Midbrain (tissue), 1 donor: Measurements from ENCODE around the gene ROBO1.
"Not testable (repeated sequence)": the region's sequence is repeated elsewhere in the genome, so short reads cannot be mapped to it uniquely, and the experiment has no call there.

Source experiments
- DNase-seq: peaks from one replicate; lab custom pipeline; 2025; lab: John Stamatoyannopoulos, UW

The ROBO1 gene

DNA sequence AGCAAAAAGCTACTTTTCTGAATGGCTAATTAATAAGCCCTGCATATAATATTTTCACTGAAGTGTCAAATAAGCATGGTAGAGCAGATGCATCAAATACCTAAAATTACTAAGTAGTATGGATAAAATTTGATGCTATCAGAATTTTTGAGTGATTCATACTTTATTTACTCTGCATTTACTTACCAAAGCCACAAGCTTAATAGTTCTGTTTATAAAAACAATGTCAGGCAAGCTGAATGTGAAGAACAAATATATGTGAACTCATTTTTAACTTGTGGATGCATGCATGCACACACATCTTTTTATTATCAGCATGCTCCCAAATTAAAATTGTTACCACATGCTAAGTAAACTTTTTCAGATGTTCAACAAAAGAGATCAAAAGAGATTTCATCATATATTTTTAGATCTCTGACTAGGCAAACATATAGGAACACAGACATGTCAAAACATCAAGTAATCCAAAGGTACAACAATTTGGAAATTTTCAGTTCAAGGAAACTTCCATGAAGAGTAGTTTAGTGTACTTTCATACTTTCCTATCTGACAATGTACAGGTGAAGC is 969.4 kb downstream of the ROBO1 start:
- DNase-seq: no peak

GRCh38 chr3:78794431-78794830 is 973.4 kb downstream of the ROBO1 start:
- no peak for DNase-seq

- DNase-seq: no peak
Measured at GRCh38 chr3:78792733-78793132, 975.1 kb downstream of the ROBO1 start.

- DNase-seq: no peak
Measured at GRCh38 chr3:78792212-78792611, 975.6 kb downstream of the ROBO1 start.

DNA sequence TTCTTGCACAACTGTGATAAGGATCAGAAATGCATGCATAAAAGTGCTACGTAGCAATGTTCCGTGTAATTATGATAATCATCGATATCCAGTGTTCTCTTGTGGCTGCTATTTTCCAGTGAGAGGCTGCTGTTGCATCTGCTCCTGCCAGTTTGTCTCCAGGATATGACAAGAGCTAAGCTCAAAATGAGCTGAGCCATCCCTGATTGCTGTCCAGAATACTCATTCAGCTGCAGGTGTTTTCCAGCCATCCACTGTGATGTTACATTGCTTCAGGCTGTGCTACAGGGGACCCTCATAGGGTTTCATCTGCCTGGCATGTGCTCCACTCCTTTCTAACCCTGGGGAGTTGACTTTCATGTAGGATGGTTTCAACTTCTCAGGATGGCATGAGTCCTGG is 976.0 kb downstream of the ROBO1 start:
- DNase-seq: no peak

DNA sequence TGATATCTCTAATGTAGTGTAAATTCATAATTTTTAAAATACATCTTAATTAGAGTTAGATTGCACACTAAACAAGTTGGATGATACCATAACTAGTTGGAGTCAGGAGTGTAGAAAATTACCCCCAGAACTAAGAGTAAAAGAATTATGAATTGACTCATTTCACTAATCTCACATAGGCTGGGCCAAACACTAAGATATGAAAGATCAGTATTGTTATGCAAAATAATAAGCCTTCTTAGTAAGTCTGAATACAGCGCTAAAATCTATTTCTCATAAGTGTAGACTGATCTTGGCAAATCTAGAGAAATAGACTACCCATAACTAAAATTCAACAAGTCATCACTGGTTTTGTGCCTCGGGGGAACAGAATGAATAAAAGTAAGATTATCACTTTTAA is 979.0 kb downstream of the ROBO1 start:
- no peak for DNase-seq

- no peak for DNase-seq
Measured at GRCh38 chr3:78785004-78785403, 982.8 kb downstream of the ROBO1 start.

- DNase-seq: no peak
Measured at GRCh38 chr3:78781351-78781750, 986.4 kb downstream of the ROBO1 start.

DNA sequence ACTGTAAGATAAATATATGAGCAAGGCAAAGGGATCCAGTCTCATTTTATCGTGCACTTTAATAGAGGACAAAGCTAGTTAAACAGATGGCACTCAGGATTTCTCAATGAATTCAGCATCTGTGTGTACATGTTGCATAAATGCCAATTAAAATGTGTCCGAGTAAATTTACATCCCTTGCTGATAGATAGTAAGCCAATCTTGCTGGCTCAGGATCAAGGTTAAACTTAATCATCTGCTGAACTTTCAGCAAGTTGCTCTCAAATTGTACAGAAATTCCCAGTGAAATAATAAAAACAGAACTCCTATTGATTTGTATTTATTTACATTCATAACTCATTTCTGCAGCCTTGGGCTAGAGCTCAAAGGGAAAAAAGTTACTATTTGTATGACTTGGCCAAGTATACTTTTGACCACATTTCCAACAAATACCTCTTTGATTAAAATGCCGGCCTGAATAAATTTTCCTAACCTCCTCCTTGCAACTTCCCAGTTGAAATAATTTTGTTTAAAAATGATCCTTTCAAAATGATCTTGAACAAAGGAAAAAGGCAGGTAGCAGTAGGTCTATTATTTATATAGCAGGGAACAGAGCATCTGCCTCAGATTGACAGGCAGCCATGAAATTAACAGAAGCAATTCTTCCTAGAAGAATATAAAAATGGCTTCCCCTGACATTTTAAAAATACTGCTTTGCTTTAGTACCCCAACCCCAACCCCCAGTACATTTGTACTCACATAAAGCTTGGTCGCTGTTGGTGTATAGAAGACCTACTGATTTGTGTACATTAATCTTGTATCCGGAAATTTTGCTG is 1001.9 kb downstream of the ROBO1 start:
- DNase-seq: no peak

GRCh38 chr3:78764634-78765033 is 1003.2 kb downstream of the ROBO1 start:
- no peak for DNase-seq

GRCh38 chr3:78762121-78762520 is 1005.7 kb downstream of the ROBO1 start:
- DNase-seq: no peak

DNA sequence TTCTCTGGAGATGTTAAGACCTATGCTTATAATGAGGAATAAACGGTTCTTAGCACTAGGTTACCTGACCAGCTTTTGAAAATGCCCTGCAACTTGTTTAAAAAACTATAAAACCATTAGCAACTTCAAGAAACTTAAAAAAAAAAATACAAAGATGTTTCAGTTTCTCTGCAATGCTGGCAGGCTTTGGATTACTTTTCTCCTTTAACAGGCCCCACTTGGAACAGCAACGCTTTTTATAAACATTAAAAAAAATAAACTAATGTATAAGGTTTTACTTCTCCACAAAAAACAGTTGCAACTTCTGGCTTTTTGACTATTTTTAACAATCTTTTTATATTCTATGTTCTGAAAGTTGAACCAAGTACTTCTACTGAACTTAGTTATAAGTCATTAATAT is 1006.7 kb downstream of the ROBO1 start:
- no peak for DNase-seq

- DNase-seq: peak; percentile 40
Measured at GRCh38 chr3:78757731-78758130, 1010.1 kb downstream of the ROBO1 start.

DNA sequence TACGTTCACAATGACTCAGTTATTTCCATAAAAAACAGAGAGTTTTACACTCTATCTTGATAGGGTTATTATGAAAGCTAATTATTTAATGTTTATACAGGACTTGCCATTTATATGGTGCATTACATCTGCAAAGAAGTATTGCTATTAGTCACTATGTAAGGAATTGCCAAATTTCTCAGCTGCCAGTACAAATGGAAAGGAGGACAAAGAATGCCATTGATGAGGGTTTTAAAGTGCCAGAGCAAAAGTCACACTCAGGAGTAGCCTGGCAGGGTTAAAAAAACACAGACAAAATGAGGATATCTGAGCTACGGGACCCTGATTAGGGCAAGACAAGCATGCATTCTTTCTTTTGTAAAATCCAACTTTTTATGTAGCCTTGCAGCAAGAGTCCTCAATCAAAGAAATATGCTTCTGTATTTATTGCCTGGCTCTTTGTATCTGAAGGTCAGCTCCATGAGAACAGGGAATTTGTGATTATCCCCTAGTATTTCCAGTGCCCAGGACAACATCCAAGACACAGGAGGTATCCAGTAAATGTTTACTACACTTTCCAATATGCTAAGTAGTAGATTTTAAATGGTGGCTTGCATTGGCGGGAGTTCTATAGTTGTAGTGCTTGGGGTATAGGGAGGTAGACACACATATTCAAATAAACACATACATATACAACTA is 1013.6 kb downstream of the ROBO1 start:
- peak; percentile 72 for DNase-seq

- DNase-seq: no peak
Measured at GRCh38 chr3:78751266-78751665, 1016.5 kb downstream of the ROBO1 start.

GRCh38 chr3:78750291-78750690 is 1017.5 kb downstream of the ROBO1 start:
- DNase-seq: not testable (repeated sequence)

GRCh38 chr3:78749056-78749455 is 1018.7 kb downstream of the ROBO1 start:
- DNase-seq: no peak

GRCh38 chr3:78745847-78746246 is 1022.0 kb downstream of the ROBO1 start:
- no peak for DNase-seq

GRCh38 chr3:78742491-78742890 is 1025.3 kb downstream of the ROBO1 start:
- DNase-seq: no peak

GRCh38 chr3:78742041-78742440 is 1025.8 kb downstream of the ROBO1 start:
- DNase-seq: no peak

DNA sequence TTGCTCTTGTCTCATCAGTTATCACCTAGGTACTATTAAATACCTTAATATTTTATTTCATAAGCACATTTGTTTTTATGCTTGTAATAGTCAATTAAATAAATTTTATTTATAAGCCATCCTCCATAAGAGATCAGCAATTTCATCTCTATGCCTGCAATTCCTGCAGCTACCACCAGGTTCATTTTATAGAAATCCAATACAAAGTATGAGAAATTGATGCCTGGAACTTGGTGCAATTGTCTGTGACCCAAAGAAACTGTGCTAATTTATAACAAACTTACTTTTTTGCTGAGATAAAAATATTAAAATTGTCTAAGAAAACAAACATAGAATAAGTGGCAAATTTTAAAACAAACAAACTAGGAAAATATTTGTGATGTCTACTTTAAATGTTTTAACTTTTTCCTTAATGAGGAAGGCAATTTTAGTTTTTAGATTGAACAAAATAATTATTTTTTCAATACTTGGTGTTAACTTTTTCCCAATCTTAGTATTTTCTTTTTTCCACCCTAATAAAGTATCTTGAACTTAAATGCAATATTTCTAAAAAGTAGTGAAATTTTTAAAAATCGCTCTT is 1026.6 kb downstream of the ROBO1 start:
- no peak for DNase-seq

DNA sequence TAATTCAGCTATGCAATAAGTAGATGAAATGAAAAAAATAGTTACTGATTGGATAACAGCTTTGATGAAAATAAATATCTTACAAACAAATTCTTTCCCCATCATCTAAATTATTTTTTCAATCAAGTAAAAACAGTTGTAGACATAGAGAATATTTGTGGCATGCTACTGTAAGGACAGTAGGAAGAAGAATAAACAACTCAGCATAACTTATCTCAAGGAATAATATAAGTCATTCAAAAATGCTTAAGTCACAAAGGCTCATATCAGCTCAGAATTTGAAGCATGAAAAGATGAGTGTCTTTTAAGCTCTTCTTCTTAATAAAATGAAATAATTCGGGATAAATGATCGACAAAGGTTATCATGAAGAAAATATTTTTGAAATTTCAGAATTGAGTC is 1029.0 kb downstream of the ROBO1 start:
- DNase-seq: no peak

DNA sequence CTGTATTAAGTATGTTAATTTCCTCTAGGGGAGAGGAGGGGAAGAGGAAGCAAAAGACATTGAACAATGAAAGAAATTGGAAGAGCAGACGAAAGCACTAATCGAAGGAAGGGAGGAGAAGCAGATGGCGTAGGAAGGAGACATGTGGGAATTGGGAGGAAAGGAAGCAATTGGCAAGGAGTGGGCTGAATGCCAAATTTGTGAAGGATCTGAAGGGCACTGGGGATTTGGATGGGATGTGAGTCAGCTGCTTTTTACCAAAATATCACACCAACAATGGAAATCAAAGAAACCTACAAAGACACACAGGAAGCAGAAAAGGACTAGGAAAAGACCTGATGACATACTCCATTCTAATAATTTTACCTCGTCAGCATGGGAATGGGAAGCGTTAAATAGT is 1029.8 kb downstream of the ROBO1 start:
- no peak for DNase-seq
